ENCODE results near the gene NME1.

GRCh38 chr17:51155416-51155815 is 2.1 kb downstream of the NME1 start:
- TF ChIP-seq ZNF274 (IDR thresholded peaks at IDR 0.05; ENCODE audit: low read depth, low read length) = no peak
- TF ChIP-seq YY1 (IDR thresholded peaks at IDR 0.05; ENCODE audit: insufficient read depth, insufficient read length) = no peak
- no peak for TF ChIP-seq SUZ12 (IDR thresholded peaks at IDR 0.05; ENCODE audit: extremely low read depth, insufficient read depth, insufficient read length)
